HUES64 (cell line): Measurements from ENCODE around the gene MRPL44.

Source experiments
- H3K27ac ChIP-seq: 2 replicates; pipeline ENCODE4 v1.7.0; 2013; ENCODE audit warnings: low read depth, low read length, inconsistent platforms
- H3K27me3 ChIP-seq: 2 replicates; pipeline ENCODE4 v1.6.1; 2013; ENCODE audit warnings: mild to moderate bottlenecking, low read length; ENCODE audit not compliant: insufficient read depth
- H3K36me3 ChIP-seq: 2 replicates; pipeline ENCODE4 v1.6.1; 2013; ENCODE audit warnings: mild to moderate bottlenecking, low read length; ENCODE audit not compliant: insufficient read depth
- H3K4me1 ChIP-seq: 2 replicates; pipeline ENCODE4 v1.6.1; 2013; ENCODE audit warnings: mild to moderate bottlenecking, low read length, moderate library complexity; ENCODE audit not compliant: insufficient read depth
- H3K4me3 ChIP-seq: 2 replicates; pipeline ENCODE4 v1.5.1; 2013; ENCODE audit warnings: mild to moderate bottlenecking, low read length, moderate library complexity
- H3K9ac ChIP-seq: 2 replicates; pipeline ENCODE4 v1.6.1; 2013; ENCODE audit warnings: mild to moderate bottlenecking, low read depth, low read length
- H3K9me3 ChIP-seq: 2 replicates; pipeline ENCODE4 v1.6.1; 2013; ENCODE audit warnings: low read depth, low read length; ENCODE audit not compliant: insufficient read depth
- WGBS: fragments of 150-250, 120-280 bp; methylation state at CpG from one replicate; pipeline ENCODE4 v1.1.7; 2013; ENCODE audit warnings: missing lambda C conversion rate; 5-methylcytosine and 5-hydroxymethylcytosine counted together

Gene MRPL44

DNA sequence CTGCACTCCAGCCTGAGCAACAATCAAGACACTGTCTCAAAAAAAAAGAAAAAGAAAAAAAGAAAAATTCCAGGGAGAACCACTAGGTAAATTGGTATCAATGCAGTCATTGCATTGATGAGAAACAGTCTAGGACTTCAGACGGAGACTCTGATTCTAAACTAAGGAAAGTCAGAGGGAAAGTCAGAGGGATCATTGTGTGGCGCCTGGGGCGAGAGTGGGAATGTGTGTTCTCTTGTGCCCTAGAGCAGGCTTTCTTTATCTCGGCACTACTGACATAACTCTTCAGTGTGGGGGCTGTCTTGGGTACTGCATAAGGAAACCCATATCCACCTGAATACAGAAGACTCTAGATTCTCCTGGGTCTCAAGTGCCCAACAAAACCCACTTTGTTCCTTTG is 57.1 kb downstream of the MRPL44 start:
- WGBS: 90% methylated on average over 4 of the region's 4 CpGs
- H3K27ac ChIP-seq: no peak overlapping the region

DNA sequence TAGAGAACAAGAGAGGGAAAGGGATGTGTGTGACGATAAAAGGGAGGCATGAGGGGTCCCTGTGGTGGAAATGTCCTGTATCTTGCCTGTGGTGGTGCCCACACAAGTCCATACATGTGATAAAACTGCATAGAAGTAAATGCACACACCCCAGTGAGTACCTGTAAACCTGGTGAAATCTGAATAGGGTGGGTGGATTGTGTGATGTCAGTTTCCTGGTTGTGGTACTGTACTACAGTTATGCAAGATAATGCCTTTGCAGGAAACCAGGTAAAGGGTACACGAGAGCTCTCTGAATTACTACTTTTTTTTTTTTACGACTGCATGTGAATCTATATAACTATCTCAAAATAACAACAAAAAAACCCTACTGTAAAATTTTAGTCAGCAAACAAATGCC is 59.7 kb downstream of the MRPL44 start:
- Histone ChIP-seq H3K27ac (no peak overlapping the region), H3K9me3 (no peaks in the 10 kb centered on the region), H3K4me3 (no peak overlapping the region), H3K4me1 (no peaks in the 10 kb centered on the region), H3K27me3 (no peaks in the 10 kb centered on the region), H3K36me3 (no peaks in the 10 kb centered on the region), H3K9ac (no peak overlapping the region)
- WGBS: 61% methylated on average over 3 of the region's 3 CpGs

More for the DNA sequence above, 57.1 kb downstream of the MRPL44 start:
- Histone ChIP-seq H3K36me3 (no peaks in the 10 kb centered on the region), H3K9me3 (no peaks in the 10 kb centered on the region), H3K9ac (no peak overlapping the region), H3K4me1 (peaks cover 16% of the 10 kb centered on the region), H3K27me3 (no peaks in the 10 kb centered on the region), H3K4me3 (no peak overlapping the region)
